Natural killer cell (primary cell): ENCODE measurements around the gene STOX2. TPM values are rescaled to one million over a fixed set of nuclear protein-coding genes. Genes with fewer than 3 reads are reported as not detected.

Source experiments
- ATAC-seq, 3 donors: fragments of 150-1000 bp in 2 of 3; fragments of 200-7000 bp in 1 of 3; cut with Tn5 transposase; 1 replicate in 1 of 3; 2 replicates in 2 of 3; pipeline ENCODE4 v1.10.0; 2021; ENCODE audit warnings: mild to moderate bottlenecking in 2 of 3, moderate library complexity in 2 of 3
- DNase-seq, 2 donors: peaks; one replicate each; pipeline versions ENCODE4 v3.0.0 to v3.0.0-alpha.2; 2013 to 2021; ENCODE audit warnings: mixed read lengths in 1 of 2
- H3K27ac ChIP-seq: one replicate; pipeline ENCODE4 v1.5.1; 2013; ENCODE audit warnings: mild to moderate bottlenecking, low read length
- H3K27me3 ChIP-seq: one replicate; pipeline ENCODE4 v1.6.1; 2013; ENCODE audit warnings: low read length; ENCODE audit not compliant: control insufficient read depth, insufficient read depth
- H3K36me3 ChIP-seq: one replicate; pipeline ENCODE4 v1.6.1; 2013; ENCODE audit warnings: low read length; ENCODE audit not compliant: control insufficient read depth, insufficient read depth
- H3K4me1 ChIP-seq: one replicate; pipeline ENCODE4 v1.6.1; 2013; ENCODE audit warnings: low read length; ENCODE audit not compliant: control insufficient read depth, insufficient read depth
- H3K4me3 ChIP-seq: one replicate; pipeline ENCODE4 v1.5.1; 2013; ENCODE audit warnings: low read length
- H3K9me3 ChIP-seq: one replicate; pipeline ENCODE4 v1.6.1; 2013; ENCODE audit warnings: low read length; ENCODE audit not compliant: control insufficient read depth, insufficient read depth
- H3K27ac Mint-ChIP-seq, 2 donors: one replicate each; pipeline ENCODE4 v1.8.0; 2022; ENCODE audit warnings: mild to moderate bottlenecking in 2 of 2, mixed read lengths in 2 of 2, moderate library complexity in 1 of 2
- H3K27me3 Mint-ChIP-seq, 2 donors: one replicate each; pipeline ENCODE4 v1.8.0; 2022; ENCODE audit warnings: low read depth in 2 of 2, mixed read lengths in 2 of 2
- H3K36me3 Mint-ChIP-seq: one replicate; pipeline ENCODE4 v1.8.0; 2022; ENCODE audit warnings: mixed read lengths
- H3K4me1 Mint-ChIP-seq, 2 donors: one replicate each; pipeline ENCODE4 v1.8.0; 2022; ENCODE audit warnings: mixed read lengths in 2 of 2
- H3K4me3 Mint-ChIP-seq: one replicate; pipeline ENCODE4 v1.8.0; 2022; ENCODE audit warnings: mild to moderate bottlenecking, moderate library complexity, mixed read lengths
- H3K9me3 Mint-ChIP-seq, 2 donors: one replicate each; pipeline ENCODE4 v1.8.0; 2022; ENCODE audit warnings: mixed read lengths in 2 of 2
- CTCF ChIP-seq: fragments of 200-600 bp; IDR thresholded peaks from one replicate; pipeline ENCODE4 v1.8.0; 2022; ENCODE audit warnings: antibody characterized with exemption
- WGBS: methylation state at CpG from one replicate; pipeline ENCODE4 v1.1.7; 2013; ENCODE audit warnings: missing lambda C conversion rate; ENCODE audit not compliant: insufficient coverage; 5-methylcytosine and 5-hydroxymethylcytosine counted together
- intact Hi-C: fragments of 100-400 bp; cut with micrococcal nuclease; formaldehyde crosslinking; loops from one replicate; pipeline ENCODE4 v1.14.2; 2022
- total RNA-seq, 4 donors: library from RNA; stranded (reverse); fragments of 120-200 nt in 1 of 4; gene quantifications; one replicate each; pipeline versions ENCODE4 v1.2.3 to v1.2.4, GENCODE V29; 2013 to 2022

Gene STOX2
- total RNA-seq, 3 donors from 2014 or later (not counting 1 experiment from before 2014, with no cell fraction given): 0.23 TPM; not detected in 2

GRCh38 chr4:184059099-184059498 is 154.0 kb downstream of the STOX2 start:
- H3K36me3 ChIP-seq: no peaks in the 10 kb centered on the region
- ATAC-seq (no peak), DNase-seq (no peak)
- Mint-ChIP-seq H3K27me3 (peaks cover 7% of the 10 kb centered on the region in 2 donors), H3K9me3 (no peaks in the 10 kb centered on the region), H3K4me3 (no peak overlapping the region), H3K4me1 (no peaks in the 10 kb centered on the region), H3K36me3 (no peaks in the 10 kb centered on the region), H3K27ac (no peak overlapping the region)
- H3K27ac ChIP-seq: no peak overlapping the region
- WGBS: 95% methylated on average over 3 of the region's 3 CpGs
- no peaks in the 10 kb centered on the region for H3K27me3 ChIP-seq
- TF ChIP-seq CTCF: no peak
- H3K4me1 ChIP-seq: no peaks in the 10 kb centered on the region
- intact Hi-C loops: no loop called here
- no peaks in the 10 kb centered on the region for H3K9me3 ChIP-seq
- no peak overlapping the region for H3K4me3 ChIP-seq

GRCh38 chr4:184061582-184061981 is 156.5 kb downstream of the STOX2 start:
- no peaks in the 10 kb centered on the region for H3K4me1 Mint-ChIP-seq
- H3K4me3 ChIP-seq: no peak overlapping the region
- H3K36me3 Mint-ChIP-seq: no peaks in the 10 kb centered on the region
- peaks cover 7 to 15% of the 10 kb centered on the region in 2 donors for H3K27me3 Mint-ChIP-seq
- ATAC-seq (no peak), DNase-seq (no peak)
- H3K27ac Mint-ChIP-seq: no peak overlapping the region
- intact Hi-C loops: no loop called here
- no peak overlapping the region for H3K27ac ChIP-seq
- no peaks in the 10 kb centered on the region for H3K9me3 ChIP-seq
- H3K36me3 ChIP-seq: no peaks in the 10 kb centered on the region
- no peaks in the 10 kb centered on the region for H3K27me3 ChIP-seq
- H3K9me3 Mint-ChIP-seq: no peaks in the 10 kb centered on the region
- H3K4me3 Mint-ChIP-seq: no peak overlapping the region
- TF ChIP-seq CTCF: no peak
- WGBS: 91% methylated on average over 7 of the region's 7 CpGs
- H3K4me1 ChIP-seq: no peaks in the 10 kb centered on the region

- TF ChIP-seq CTCF: no peak
- Histone ChIP-seq H3K27me3 (no peaks in the 10 kb centered on the region), H3K27ac (no peak overlapping the region), H3K4me1 (no peaks in the 10 kb centered on the region), H3K36me3 (no peaks in the 10 kb centered on the region), H3K9me3 (no peaks in the 10 kb centered on the region), H3K4me3 (no peak overlapping the region)
- Mint-ChIP-seq H3K4me1 (no peaks in the 10 kb centered on the region), H3K36me3 (no peaks in the 10 kb centered on the region), H3K9me3 (no peaks in the 10 kb centered on the region), H3K4me3 (no peak overlapping the region), H3K27me3 (peaks cover 7 to 15% of the 10 kb centered on the region in 2 donors), H3K27ac (no peak overlapping the region)
- 95% methylated on average over 4 of the region's 7 CpGs for WGBS
- ATAC-seq (no peak), DNase-seq (no peak)
- intact Hi-C loops: no loop called here
Observed at GRCh38 chr4:184062769-184063168, 157.7 kb downstream of the STOX2 start.

DNA sequence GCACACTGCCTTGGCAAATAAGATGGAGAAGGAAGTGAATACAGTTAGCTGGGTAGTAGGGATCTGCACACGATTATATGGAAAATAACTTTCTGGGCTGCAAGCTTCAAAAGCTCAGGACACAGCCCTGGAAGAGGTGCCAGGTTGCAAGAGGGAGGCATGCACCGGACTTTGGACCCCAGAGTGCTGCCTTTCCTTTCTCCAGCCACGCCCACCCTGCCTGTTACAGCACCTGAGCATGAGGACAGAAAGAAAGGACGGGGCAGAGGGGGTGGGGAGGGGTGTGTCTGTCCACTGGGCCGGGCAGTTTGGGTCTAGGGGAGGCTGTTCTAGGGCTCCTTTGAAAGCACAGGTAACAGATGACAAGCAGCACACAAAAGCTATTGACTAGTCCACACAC is 159.8 kb downstream of the STOX2 start:
- Histone ChIP-seq H3K4me3 (no peak overlapping the region), H3K36me3 (no peaks in the 10 kb centered on the region), H3K9me3 (no peaks in the 10 kb centered on the region), H3K27ac (no peak overlapping the region), H3K27me3 (no peaks in the 10 kb centered on the region), H3K4me1 (no peaks in the 10 kb centered on the region)
- Mint-ChIP-seq H3K4me1 (no peaks in the 10 kb centered on the region), H3K36me3 (no peaks in the 10 kb centered on the region), H3K27me3 (peaks cover 0 to 23% of the 10 kb centered on the region in 2 donors), H3K4me3 (no peak overlapping the region), H3K27ac (no peak overlapping the region), H3K9me3 (no peaks in the 10 kb centered on the region)
- ATAC-seq (no peak), DNase-seq (no peak)
- WGBS: 83% methylated on average over 5 of the region's 5 CpGs
- TF ChIP-seq CTCF: no peak
- intact Hi-C loops: no loop called here
